Activated CD4-positive, alpha-beta memory T cell treated with anti-CD3 and anti-CD28 coated beads, Interleukin-2, amount 10 ng/mL, durations not matched to agents 7 days and 5 days (primary cell): ENCODE data around the gene MTMR3. TPM values are rescaled to one million over a fixed set of nuclear protein-coding genes. Genes with fewer than 3 reads are reported as not detected.

Experiments
- CTCF ChIA-PET: fragments of 350-600 bp; sonication (Branson Sonifier 250); formaldehyde crosslinking; loops from one replicate; lab custom pipeline; 2021; ENCODE audit warnings: antibody characterized with exemption, inconsistent platforms; lab: Charles Lee
- POLR2A ChIA-PET: fragments of 350-600 bp; sonication (Branson Sonifier 250); formaldehyde crosslinking; loops from one replicate; lab custom pipeline; 2021; ENCODE audit warnings: antibody characterized with exemption; lab: Charles Lee
- DNase-seq: peaks from one replicate; pipeline ENCODE4 v3.0.0-alpha.2; 2020
- H3K27ac Mint-ChIP-seq: one replicate; pipeline ENCODE4 v1.8.0; 2021; ENCODE audit warnings: mild to moderate bottlenecking, mixed read lengths
- H3K27me3 Mint-ChIP-seq: one replicate; pipeline ENCODE4 v1.8.0; 2021; ENCODE audit warnings: mixed read lengths
- H3K36me3 Mint-ChIP-seq: one replicate; pipeline ENCODE4 v1.8.0; 2021; ENCODE audit warnings: low read depth, mixed read lengths
- H3K4me1 Mint-ChIP-seq: one replicate; pipeline ENCODE4 v1.8.0; 2021; ENCODE audit warnings: mixed read lengths
- H3K4me3 Mint-ChIP-seq: one replicate; pipeline ENCODE4 v1.8.0; 2021; ENCODE audit warnings: mild to moderate bottlenecking, mixed read lengths
- H3K9me3 Mint-ChIP-seq: one replicate; pipeline ENCODE4 v1.8.0; 2021; ENCODE audit warnings: mixed read lengths
- total RNA-seq, 2 experiments: library from RNA; stranded (reverse); gene quantifications; one replicate each; pipeline ENCODE4 v1.2.3, GENCODE V29; 2021

The MTMR3 gene
- total RNA-seq, 2 experiments from 2014 or later: 33.1 to 35.3 TPM

DNA sequence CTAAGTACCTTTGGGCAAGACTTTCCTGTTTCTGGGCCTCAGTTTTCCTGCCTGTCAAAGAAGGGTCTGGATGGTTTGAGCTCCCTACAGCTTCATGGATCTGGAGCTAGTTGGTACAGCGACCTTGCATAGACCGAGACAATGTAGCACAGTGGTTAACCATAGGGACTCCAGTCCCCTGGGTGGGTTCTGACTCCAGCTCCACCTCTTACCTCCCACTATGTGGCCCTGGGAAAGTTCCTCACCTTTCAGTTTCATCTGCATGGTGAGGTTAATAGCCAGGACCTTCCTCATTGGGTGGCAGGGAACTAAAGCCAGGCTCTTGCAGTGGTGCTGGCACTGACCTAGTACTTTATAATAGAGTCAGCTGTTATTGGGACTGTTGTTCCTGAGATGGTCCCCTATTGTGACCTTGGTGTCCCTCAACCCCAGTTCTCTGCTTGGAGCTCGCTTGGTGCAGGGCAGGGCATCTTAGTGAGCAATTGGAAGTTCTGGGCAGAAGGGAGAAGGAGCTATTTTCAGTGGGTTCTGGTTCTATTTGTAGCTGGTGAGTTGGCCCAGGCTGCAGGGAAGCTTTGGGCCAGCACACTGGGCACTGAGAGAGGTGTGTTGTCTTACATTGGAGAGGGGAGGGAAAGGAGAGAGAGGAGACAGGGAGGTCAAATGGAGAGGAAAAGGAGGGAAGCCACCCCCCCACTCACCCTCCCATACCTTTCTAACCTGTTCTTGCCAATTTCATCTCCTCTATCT lies 10.7 kb upstream of the MTMR3 start:
- Mint-ChIP-seq H3K4me3 (no peak overlapping the region), H3K27me3 (peaks cover 16% of the 10 kb centered on the region), H3K27ac (no peak overlapping the region), H3K4me1 (peaks cover 3% of the 10 kb centered on the region), H3K36me3 (no peaks in the 10 kb centered on the region), H3K9me3 (no peaks in the 10 kb centered on the region)
- ChIA-PET POLR2A (interaction anchor here (0.8 kb wide), 1 partner anchor 18 kb away, joined by 4 read pairs; no protein-coding TSS in a partner anchor), CTCF (interaction anchor here (0.6 to 0.8 kb wide), 2 partner anchors 21 to 614 kb away, joined by 3 read pairs; no protein-coding TSS in a partner anchor)
- DNase-seq: no peak

DNA sequence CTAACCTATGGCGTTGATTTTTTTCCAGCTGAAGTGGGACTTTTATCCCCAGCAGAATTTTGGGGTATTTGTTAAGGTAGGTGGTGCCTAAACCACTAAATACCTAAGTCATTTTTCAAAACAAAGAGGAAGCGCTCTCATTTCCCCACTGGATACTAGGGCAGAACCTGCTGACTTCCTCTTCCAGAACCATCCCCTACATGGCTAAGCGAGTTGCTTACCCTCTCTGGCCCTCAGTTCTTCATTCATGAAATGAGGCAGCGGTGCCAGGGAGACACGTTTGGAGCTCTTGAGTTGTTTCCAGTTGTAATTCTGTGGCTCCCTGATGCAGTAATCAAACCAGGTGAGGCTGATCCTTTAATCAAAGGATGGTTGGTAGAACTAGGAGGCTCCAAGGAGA lies 10.0 kb upstream of the MTMR3 start:
- H3K27me3 Mint-ChIP-seq: peaks cover 19% of the 10 kb centered on the region
- no peak overlapping the region for H3K27ac Mint-ChIP-seq
- H3K4me1 Mint-ChIP-seq: peaks cover 3% of the 10 kb centered on the region
- H3K4me3 Mint-ChIP-seq: no peak overlapping the region
- POLR2A ChIA-PET: interaction anchor here (0.8 kb wide), 1 partner anchor 18 kb away, joined by 4 read pairs; no protein-coding TSS in a partner anchor
- H3K9me3 Mint-ChIP-seq: no peaks in the 10 kb centered on the region
- no peak for DNase-seq
- no peaks in the 10 kb centered on the region for H3K36me3 Mint-ChIP-seq
- CTCF ChIA-PET: interaction anchor here (0.6 kb wide), 1 partner anchor 613 kb away, joined by 3 read pairs; no protein-coding TSS in a partner anchor

DNA sequence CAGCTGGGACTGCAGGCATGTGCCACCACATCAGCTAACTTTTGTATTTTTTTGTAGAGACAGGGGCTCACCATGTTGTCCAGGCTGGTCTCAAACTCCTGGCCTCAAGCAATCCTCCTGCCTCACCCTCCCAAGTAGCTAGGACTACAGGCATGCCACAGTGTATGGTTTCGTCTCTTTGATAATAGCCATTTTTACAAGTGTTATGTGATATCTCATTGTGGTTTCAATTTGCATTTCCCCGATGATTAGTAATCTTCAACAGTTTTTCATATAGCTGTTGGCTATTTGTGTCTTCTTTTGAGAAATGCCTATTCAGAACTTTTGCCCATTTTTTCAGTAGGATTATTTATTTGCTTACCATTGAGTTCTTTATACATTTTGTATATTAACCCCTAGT lies 9.0 kb upstream of the MTMR3 start:
- Mint-ChIP-seq H3K4me1 (peaks cover 3% of the 10 kb centered on the region), H3K36me3 (no peaks in the 10 kb centered on the region), H3K4me3 (no peak overlapping the region), H3K9me3 (no peaks in the 10 kb centered on the region), H3K27ac (no peak overlapping the region), H3K27me3 (peaks cover 20% of the 10 kb centered on the region)
- CTCF ChIA-PET: interaction anchor here (1.0 kb wide), 1 partner anchor 9 kb away, joined by 3 read pairs; the partner anchor contains the start of gene MTMR3
- POLR2A ChIA-PET: no interaction called here
- no peak for DNase-seq

DNA sequence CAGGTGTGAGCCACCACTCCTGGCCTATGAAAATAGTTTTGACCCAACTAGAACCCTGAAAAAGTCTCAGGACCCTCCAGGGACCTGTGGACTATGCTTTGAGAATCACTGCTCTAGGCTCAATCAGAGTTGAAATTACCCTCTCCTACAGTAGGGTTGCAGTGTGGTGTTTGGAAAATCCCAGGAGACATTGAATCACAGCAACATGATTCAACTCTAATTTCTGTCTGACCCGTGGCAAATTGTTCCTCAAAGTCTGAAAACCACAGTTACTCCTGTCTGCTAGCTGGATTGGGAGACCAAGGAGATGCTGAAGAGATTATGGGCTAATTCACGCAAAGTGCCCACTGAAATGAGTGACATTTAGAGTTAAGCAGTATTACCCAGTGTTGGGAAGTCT lies 5.4 kb upstream of the MTMR3 start:
- Mint-ChIP-seq H3K27me3 (peaks cover 20% of the 10 kb centered on the region), H3K4me1 (peaks cover 2% of the 10 kb centered on the region), H3K4me3 (no peak overlapping the region), H3K36me3 (no peaks in the 10 kb centered on the region), H3K27ac (no peak overlapping the region), H3K9me3 (no peaks in the 10 kb centered on the region)
- DNase-seq: no peak
- CTCF ChIA-PET: no interaction called here
- POLR2A ChIA-PET: no interaction called here

DNA sequence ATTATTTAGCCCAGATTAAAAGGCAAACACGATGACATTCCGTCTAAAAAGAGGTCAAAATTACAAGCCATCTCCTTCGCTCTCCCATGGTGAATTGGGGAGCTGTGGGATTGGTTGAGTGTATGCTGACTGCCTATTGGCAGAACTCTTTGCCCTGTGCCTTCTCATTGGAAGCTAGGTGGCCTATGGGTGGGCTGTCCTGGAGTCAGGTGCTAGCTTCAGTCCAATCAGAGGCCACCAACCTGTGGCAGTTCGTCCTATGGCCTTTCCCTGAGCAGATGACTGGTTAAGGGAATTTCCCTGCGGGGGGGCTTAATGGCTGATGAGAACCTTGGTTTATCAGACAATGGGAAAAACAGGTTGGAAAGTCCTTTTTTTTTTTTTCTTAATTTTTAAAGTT lies 3.2 kb upstream of the MTMR3 start:
- no peak for DNase-seq
- POLR2A ChIA-PET: no interaction called here
- Mint-ChIP-seq H3K27me3 (peaks cover 15% of the 10 kb centered on the region), H3K4me3 (no peak overlapping the region), H3K4me1 (peaks cover 12% of the 10 kb centered on the region), H3K36me3 (peaks cover 4% of the 10 kb centered on the region), H3K27ac (no peak overlapping the region), H3K9me3 (no peaks in the 10 kb centered on the region)
- CTCF ChIA-PET: no interaction called here

DNA sequence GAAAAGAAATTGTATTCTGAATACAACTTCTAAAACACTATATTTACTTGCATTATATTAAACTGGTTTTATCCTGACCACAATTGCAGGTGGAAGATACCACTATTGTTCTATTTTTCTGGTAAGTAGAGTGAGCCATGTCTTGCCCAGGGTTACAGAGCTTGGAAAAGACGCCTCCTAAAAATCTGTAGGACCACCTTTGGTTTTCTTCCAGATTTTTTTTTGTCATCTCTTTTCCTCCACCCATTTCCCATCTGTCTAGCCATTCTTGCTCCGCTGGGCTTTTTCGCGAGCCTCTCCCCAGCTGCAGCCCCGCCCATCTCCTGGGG lies 294 bp upstream of the MTMR3 start:
- peaks cover 12% of the 10 kb centered on the region for H3K4me1 Mint-ChIP-seq

DNA sequence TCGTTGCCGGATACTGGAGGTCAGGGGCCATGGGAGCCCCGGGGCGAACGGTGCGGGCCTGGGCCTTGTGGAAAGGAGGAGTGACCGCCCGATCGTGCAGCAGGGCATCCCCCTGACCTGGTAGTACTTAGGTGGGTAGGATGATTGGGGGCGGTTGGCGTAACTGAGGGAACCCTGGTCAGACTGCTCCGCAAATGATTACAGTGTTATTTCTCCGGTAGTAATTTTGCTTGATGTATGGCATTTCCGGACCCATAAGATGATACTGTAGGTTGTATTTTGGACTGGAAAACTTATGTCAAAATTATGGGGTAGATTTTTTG lies 762 bp downstream of the MTMR3 start:
- Mint-ChIP-seq H3K36me3 (peaks cover 4% of the 10 kb centered on the region), H3K4me3 (peak overlapping the region; percentile 86), H3K9me3 (no peaks in the 10 kb centered on the region), H3K27ac (peak overlapping the region; percentile 67), H3K27me3 (peaks cover 2% of the 10 kb centered on the region), H3K4me1 (peaks cover 12% of the 10 kb centered on the region)
- DNase-seq: no peak
- ChIA-PET CTCF (interaction anchor here (1.0 to 1.4 kb wide), 3 partner anchors 9 to 123 kb away, joined by 3 read pairs; no protein-coding TSS in a partner anchor), POLR2A (interaction anchor here (0.7 to 1.6 kb wide), 4 partner anchors 15 to 330 kb away, joined by 3 to 13 read pairs (median 5); partner anchors contain the start of genes ASCC2 and THOC5)

More for the DNA sequence above, 294 bp upstream of the MTMR3 start:
- Mint-ChIP-seq H3K36me3 (peaks cover 4% of the 10 kb centered on the region), H3K27ac (peak overlapping the region; percentile 57), H3K4me3 (peak overlapping the region; percentile 86), H3K9me3 (no peaks in the 10 kb centered on the region), H3K27me3 (peaks cover 5% of the 10 kb centered on the region)
- no peak for DNase-seq
- ChIA-PET CTCF (interaction anchor here (0.6 to 1.4 kb wide), 4 partner anchors 9 to 271 kb away, joined by 3 read pairs; no protein-coding TSS in a partner anchor), POLR2A (interaction anchor here (1.3 to 1.6 kb wide), 3 partner anchors 13 to 329 kb away, joined by 4 to 13 read pairs (median 6); partner anchors contain the start of genes ASCC2 and THOC5)

DNA sequence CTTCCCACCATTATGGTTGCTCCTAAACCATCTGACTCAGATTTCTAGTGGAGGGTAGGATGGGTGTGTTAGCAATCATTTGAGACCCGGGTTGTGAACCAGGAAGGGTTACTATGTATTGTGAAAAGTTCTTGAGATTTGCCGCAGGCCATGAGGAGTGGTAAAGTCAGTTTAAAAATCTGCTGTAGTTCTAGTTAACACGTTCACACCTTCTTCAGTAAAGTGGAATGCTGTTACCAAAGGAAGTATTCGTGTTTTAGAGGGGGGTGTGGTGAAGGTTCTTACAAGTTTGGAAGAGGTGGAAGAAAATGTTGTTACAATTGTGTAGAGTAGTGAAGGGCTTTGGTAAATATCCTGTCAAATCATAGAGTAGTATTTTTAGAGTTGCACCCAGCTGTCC lies 2.6 kb downstream of the MTMR3 start:
- ChIA-PET POLR2A (no interaction called here), CTCF (interaction anchor here (0.6 kb wide), 1 partner anchor 14 kb away, joined by 3 read pairs; no protein-coding TSS in a partner anchor)
- Mint-ChIP-seq H3K4me1 (peaks cover 12% of the 10 kb centered on the region), H3K9me3 (no peaks in the 10 kb centered on the region), H3K27me3 (peaks cover 2% of the 10 kb centered on the region), H3K4me3 (no peak overlapping the region), H3K36me3 (peaks cover 4% of the 10 kb centered on the region), H3K27ac (no peak overlapping the region)
- no peak for DNase-seq

DNA sequence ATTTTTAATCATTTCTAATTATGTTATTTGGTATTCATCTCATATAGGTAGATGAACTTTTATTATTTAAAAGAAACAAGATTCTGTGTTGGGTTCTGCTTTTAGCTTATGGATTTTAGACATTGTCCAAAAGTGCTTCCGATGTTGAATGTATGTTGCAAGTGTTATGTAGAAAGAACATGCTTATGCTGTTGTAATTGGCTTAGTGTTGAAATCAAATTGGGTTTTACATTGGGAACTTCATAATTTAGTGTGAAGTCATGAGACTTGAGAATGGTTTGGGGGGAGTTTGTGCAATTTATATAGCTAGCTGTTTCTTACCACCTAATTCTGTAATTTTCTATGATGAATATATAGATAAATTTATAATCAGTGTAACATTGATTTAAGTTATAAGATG lies 3.6 kb downstream of the MTMR3 start:
- Mint-ChIP-seq H3K36me3 (peaks cover 4% of the 10 kb centered on the region), H3K4me1 (peaks cover 12% of the 10 kb centered on the region), H3K9me3 (no peaks in the 10 kb centered on the region), H3K27me3 (peaks cover 2% of the 10 kb centered on the region), H3K27ac (no peak overlapping the region), H3K4me3 (no peak overlapping the region)
- no peak for DNase-seq
- ChIA-PET POLR2A (no interaction called here), CTCF (interaction anchor here (1.2 kb wide), 1 partner anchor 119 kb away, joined by 4 read pairs; no protein-coding TSS in a partner anchor)

DNA sequence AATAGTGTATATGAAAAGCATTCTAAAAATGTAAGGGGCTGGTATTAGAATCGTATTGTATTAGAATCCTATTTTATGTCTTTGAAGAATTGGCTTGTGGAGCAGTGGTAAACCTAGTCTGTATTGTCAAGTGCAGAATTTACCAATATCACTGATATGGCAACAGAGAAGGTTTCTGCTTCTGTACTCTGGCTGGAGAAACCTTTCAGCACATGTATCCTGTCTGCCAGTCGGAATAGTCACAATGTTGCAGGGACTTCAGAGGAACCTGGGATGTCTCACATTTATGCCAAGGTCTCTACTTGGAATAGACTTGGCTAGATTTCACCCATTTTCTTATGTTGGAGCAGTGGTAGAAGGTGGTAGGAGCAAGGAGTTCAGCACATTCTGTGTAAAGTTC lies 4.4 kb downstream of the MTMR3 start:
- H3K27me3 Mint-ChIP-seq: peaks cover 2% of the 10 kb centered on the region
- no peak for DNase-seq
- H3K36me3 Mint-ChIP-seq: peaks cover 4% of the 10 kb centered on the region
- H3K9me3 Mint-ChIP-seq: no peaks in the 10 kb centered on the region
- no peak overlapping the region for H3K27ac Mint-ChIP-seq
- peaks cover 10% of the 10 kb centered on the region for H3K4me1 Mint-ChIP-seq
- ChIA-PET CTCF (interaction anchor here (0.6 to 1.2 kb wide), 3 partner anchors 95 to 1214 kb away, joined by 3 to 7 read pairs (median 4); no protein-coding TSS in a partner anchor), POLR2A (no interaction called here)
- no peak overlapping the region for H3K4me3 Mint-ChIP-seq

DNA sequence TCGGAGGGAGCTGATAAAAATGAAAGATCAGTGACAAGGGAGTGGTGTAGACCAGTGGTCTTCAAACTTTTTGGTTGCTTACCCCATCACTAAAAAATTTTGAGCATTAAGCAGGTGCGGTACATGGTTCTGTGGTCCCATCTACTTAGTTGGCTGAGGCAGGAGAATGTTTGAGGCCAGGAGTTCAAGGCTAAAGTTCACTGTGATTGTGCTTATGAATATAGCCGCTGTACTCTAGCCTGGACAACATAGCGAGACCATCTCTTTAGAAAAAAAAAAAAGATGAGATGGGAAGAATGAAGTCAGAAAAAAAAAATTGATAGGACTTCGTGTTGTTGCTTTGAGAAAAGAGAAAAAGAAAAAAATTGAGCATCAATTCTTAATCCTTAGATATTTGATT lies 7.8 kb downstream of the MTMR3 start:
- ChIA-PET POLR2A (interaction anchor here (0.7 kb wide), 1 partner anchor 18 kb away, joined by 4 read pairs; no protein-coding TSS in a partner anchor), CTCF (no interaction called here)
- no peak for DNase-seq
- Mint-ChIP-seq H3K4me1 (no peaks in the 10 kb centered on the region), H3K4me3 (no peak overlapping the region), H3K27ac (no peak overlapping the region), H3K36me3 (no peaks in the 10 kb centered on the region), H3K9me3 (no peaks in the 10 kb centered on the region), H3K27me3 (no peaks in the 10 kb centered on the region)

DNA sequence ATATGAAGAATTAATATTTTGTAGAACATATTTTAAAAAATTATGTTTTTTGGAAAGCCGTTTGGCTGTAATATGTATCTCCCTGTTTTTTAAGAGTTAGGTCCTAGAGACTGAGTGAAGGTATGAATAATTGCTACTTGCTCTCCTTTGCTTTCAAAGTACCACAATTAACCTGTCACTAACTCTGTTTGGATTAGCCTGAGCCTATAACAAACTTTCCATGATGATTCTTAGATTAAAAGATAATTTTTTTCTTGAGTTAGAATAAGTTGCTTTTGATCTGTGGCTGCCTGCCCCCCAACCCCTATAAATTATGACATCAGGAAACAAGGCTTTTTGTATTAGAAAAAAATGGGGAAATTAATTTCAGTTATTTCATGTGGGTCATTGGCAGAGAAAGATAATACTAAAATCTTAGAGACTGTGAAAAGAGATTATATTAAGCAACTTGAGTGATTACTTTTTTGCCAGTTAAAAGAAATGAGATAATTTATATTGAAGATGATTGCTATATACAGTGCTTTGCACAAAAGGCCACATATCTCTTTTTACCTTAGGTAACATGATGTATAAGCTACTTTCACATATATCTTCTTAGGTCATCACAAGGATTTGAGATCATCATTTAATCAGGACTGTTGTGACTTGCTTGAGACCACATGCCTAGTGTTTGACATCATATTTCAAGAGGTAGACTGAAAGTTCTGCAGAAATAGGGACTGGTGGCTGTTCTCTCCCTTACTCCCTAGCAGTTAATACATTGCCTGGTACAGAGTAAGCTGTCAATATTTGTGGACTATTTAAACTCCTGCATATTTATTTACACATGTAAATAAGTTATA lies 9.6 kb downstream of the MTMR3 start:
- no peak overlapping the region for H3K27ac Mint-ChIP-seq
- no peak overlapping the region for H3K4me3 Mint-ChIP-seq
- no peaks in the 10 kb centered on the region for H3K27me3 Mint-ChIP-seq
- no peaks in the 10 kb centered on the region for H3K9me3 Mint-ChIP-seq
- H3K36me3 Mint-ChIP-seq: no peaks in the 10 kb centered on the region
- POLR2A ChIA-PET: no interaction called here
- CTCF ChIA-PET: interaction anchor here (1.4 kb wide), 1 partner anchor 9 kb away, joined by 3 read pairs; the partner anchor contains the start of gene MTMR3
- no peaks in the 10 kb centered on the region for H3K4me1 Mint-ChIP-seq
- no peak for DNase-seq

DNA sequence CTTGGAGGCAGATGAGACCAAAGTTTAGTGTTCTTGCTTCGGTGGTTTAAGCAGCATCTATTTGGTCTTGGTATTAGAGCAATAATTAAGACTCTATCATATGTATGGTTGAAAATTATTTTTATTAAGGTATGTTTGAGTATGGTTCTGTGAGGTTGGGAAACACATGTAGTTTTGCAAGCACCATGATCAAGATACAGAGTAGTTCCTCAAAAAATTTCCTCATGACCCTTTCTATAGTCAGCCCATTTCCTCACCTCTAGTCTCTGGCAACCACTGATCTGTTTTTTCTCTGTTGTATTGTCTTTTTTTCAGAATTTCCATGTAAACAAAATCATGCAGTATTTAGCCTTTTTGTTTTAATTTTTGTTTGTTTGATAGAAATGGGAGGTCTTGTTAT lies 18.4 kb downstream of the MTMR3 start:
- POLR2A ChIA-PET: no interaction called here
- Mint-ChIP-seq H3K9me3 (no peaks in the 10 kb centered on the region), H3K27me3 (no peaks in the 10 kb centered on the region), H3K36me3 (no peaks in the 10 kb centered on the region), H3K4me1 (no peaks in the 10 kb centered on the region), H3K27ac (no peak overlapping the region), H3K4me3 (no peak overlapping the region)
- CTCF ChIA-PET: no interaction called here
- DNase-seq: no peak
